Testis (tissue), 2 donors: Measurements from ENCODE around the gene KANSL1L.

Experiments
- POLR2A ChIP-seq: fragments of 450-650 bp; IDR thresholded peaks from one replicate; pipeline ENCODE4 v1.6.1; 2017; ENCODE audit warnings: antibody characterized with exemption, mild to moderate bottlenecking, moderate library complexity
- TF ChIP-seq, protein P1 (sequence below), 3 experiments: fragments of 450-650 bp in 2 of 3; fragments of 200-600 bp in 1 of 3; sonication (generic) in 1 of 3; IDR thresholded peaks; one replicate each; pipeline ENCODE4 v1.5.1; 2016 to 2019; ENCODE audit warnings: antibody characterized with exemption in 3 of 3, mild to moderate bottlenecking in 2 of 3, moderate library complexity in 1 of 3

DNA sequence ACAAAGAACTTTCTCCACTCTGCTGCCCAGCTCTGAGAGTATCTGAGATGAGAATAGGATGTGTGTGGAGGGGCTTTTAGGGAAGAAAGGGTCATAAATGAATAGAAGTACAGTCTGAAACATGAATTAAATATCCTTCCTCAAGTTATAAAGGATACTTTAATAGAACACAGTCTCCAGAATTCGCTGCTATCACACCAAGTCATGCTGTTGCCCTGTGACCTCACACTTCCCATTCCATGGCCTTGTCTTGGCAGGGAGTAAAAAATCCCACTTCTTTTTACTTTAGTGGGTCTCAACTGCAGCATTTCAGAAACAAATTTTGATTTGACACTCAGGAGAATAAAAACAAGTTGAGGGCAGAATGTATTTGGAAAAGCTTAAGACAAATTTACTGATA lies 172.6 kb downstream of the KANSL1L start:
- TF ChIP-seq, protein P1, sequence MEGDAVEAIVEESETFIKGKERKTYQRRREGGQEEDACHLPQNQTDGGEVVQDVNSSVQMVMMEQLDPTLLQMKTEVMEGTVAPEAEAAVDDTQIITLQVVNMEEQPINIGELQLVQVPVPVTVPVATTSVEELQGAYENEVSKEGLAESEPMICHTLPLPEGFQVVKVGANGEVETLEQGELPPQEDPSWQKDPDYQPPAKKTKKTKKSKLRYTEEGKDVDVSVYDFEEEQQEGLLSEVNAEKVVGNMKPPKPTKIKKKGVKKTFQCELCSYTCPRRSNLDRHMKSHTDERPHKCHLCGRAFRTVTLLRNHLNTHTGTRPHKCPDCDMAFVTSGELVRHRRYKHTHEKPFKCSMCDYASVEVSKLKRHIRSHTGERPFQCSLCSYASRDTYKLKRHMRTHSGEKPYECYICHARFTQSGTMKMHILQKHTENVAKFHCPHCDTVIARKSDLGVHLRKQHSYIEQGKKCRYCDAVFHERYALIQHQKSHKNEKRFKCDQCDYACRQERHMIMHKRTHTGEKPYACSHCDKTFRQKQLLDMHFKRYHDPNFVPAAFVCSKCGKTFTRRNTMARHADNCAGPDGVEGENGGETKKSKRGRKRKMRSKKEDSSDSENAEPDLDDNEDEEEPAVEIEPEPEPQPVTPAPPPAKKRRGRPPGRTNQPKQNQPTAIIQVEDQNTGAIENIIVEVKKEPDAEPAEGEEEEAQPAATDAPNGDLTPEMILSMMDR (IDR thresholded peaks at IDR 0.05), result no peak
- TF ChIP-seq POLR2A, result no peak
